Osteocyte (in vitro differentiated cells): ENCODE measurements around the gene GALNT7. TPM values are rescaled to one million over a fixed set of nuclear protein-coding genes. Genes with fewer than 3 reads are reported as not detected.

Experiments used
- DNase-seq: peaks from one replicate; pipeline ENCODE4 v3.0.0; 2021; ENCODE audit warnings: mixed read lengths; ENCODE audit not compliant: unreplicated experiment; ENCODE audit errors: extremely low spot score
- H3K27ac Mint-ChIP-seq: one replicate; pipeline ENCODE4 v1.8.0; 2021; ENCODE audit warnings: mild to moderate bottlenecking, mixed read lengths; ENCODE audit not compliant: unreplicated experiment
- H3K27me3 Mint-ChIP-seq: one replicate; pipeline ENCODE4 v1.8.0; 2021; ENCODE audit warnings: mixed read lengths; ENCODE audit not compliant: unreplicated experiment
- H3K36me3 Mint-ChIP-seq: one replicate; pipeline ENCODE4 v1.8.0; 2021; ENCODE audit warnings: mixed read lengths; ENCODE audit not compliant: unreplicated experiment
- H3K4me1 Mint-ChIP-seq: one replicate; pipeline ENCODE4 v1.8.0; 2021; ENCODE audit warnings: mixed read lengths; ENCODE audit not compliant: unreplicated experiment
- H3K4me3 Mint-ChIP-seq: one replicate; pipeline ENCODE4 v1.8.0; 2021; ENCODE audit warnings: mild to moderate bottlenecking, moderate library complexity, mixed read lengths; ENCODE audit not compliant: unreplicated experiment
- H3K9me3 Mint-ChIP-seq: one replicate; pipeline ENCODE4 v1.8.0; 2021; ENCODE audit warnings: mixed read lengths; ENCODE audit not compliant: unreplicated experiment
- CTCF ChIP-seq: fragments of 200-600 bp; sonication (generic); IDR thresholded peaks from 2 replicates; pipeline ENCODE4 v1.5.0; 2021; ENCODE audit warnings: antibody characterized with exemption, mild to moderate bottlenecking, moderate library complexity
- total RNA-seq: library from RNA; stranded (reverse); gene quantifications from 2 replicates; pipeline ENCODE4 v1.2.1, GENCODE V29; 2021

GALNT7 gene
- total RNA-seq, 1 donor from 2014 or later: 38.5 TPM

- no peaks in the 10 kb centered on the region for H3K27me3 Mint-ChIP-seq
- H3K4me1 Mint-ChIP-seq: peaks cover 14% of the 10 kb centered on the region
- H3K27ac Mint-ChIP-seq: peak overlapping the region; percentile 6
- H3K4me3 Mint-ChIP-seq: no peak overlapping the region
- no peaks in the 10 kb centered on the region for H3K36me3 Mint-ChIP-seq
- DNase-seq: no peak
- no peak for TF ChIP-seq CTCF
- H3K9me3 Mint-ChIP-seq: no peaks in the 10 kb centered on the region
Observed at GRCh38 chr4:173345648-173346047, 177.0 kb downstream of the GALNT7 start.

GRCh38 chr4:173346074-173346473 lies 177.5 kb downstream of the GALNT7 start:
- Mint-ChIP-seq H3K4me1 (peaks cover 14% of the 10 kb centered on the region), H3K27me3 (no peaks in the 10 kb centered on the region), H3K9me3 (no peaks in the 10 kb centered on the region), H3K4me3 (no peak overlapping the region), H3K27ac (peak overlapping the region; percentile 6), H3K36me3 (no peaks in the 10 kb centered on the region)
- no peak for TF ChIP-seq CTCF
- DNase-seq: no peak

- Mint-ChIP-seq H3K36me3 (no peaks in the 10 kb centered on the region), H3K4me3 (no peak overlapping the region), H3K9me3 (no peaks in the 10 kb centered on the region), H3K27ac (no peak overlapping the region), H3K27me3 (no peaks in the 10 kb centered on the region), H3K4me1 (peaks cover 14% of the 10 kb centered on the region)
- DNase-seq: no peak
- TF ChIP-seq CTCF: no peak
Observed at GRCh38 chr4:173347467-173347866, 178.9 kb downstream of the GALNT7 start.

GRCh38 chr4:173357939-173358338 lies 189.3 kb downstream of the GALNT7 start:
- Mint-ChIP-seq H3K27me3 (no peaks in the 10 kb centered on the region), H3K4me1 (no peaks in the 10 kb centered on the region), H3K36me3 (no peaks in the 10 kb centered on the region), H3K9me3 (no peaks in the 10 kb centered on the region), H3K27ac (no peak overlapping the region), H3K4me3 (no peak overlapping the region)
- no peak for DNase-seq
- TF ChIP-seq CTCF: no peak

- TF ChIP-seq CTCF: peak; percentile 58
- Mint-ChIP-seq H3K9me3 (no peaks in the 10 kb centered on the region), H3K36me3 (peaks cover 2% of the 10 kb centered on the region), H3K27ac (no peak overlapping the region), H3K4me1 (no peaks in the 10 kb centered on the region), H3K4me3 (no peak overlapping the region), H3K27me3 (no peaks in the 10 kb centered on the region)
- DNase-seq: no peak
Observed at GRCh38 chr4:173360587-173361221, 192.1 kb downstream of the GALNT7 start.
